Mesenchymal stem cell (in vitro differentiated cells and primary cell): ENCODE data around the gene PKNOX2.

Source experiments
- DNase-seq: peaks from one replicate; pipeline ENCODE4 v3.0.0-alpha.2; 2013
- H2AFZ ChIP-seq: one replicate; pipeline ENCODE4 v1.6.1; 2013; ENCODE audit warnings: low read depth, mild to moderate bottlenecking, control low read depth, inconsistent platforms, low read length, moderate library complexity
- H2AK5ac ChIP-seq: 2 replicates; pipeline ENCODE4 v1.6.1; 2013; ENCODE audit warnings: low read length, moderate library complexity, mild to moderate bottlenecking, inconsistent platforms; ENCODE audit not compliant: severe bottlenecking
- H2BK120ac ChIP-seq: one replicate; pipeline ENCODE4 v1.6.1; 2013; ENCODE audit warnings: low read depth, mild to moderate bottlenecking, inconsistent platforms, low read length, moderate library complexity
- H2BK12ac ChIP-seq, 2 experiments: one replicate each; pipeline ENCODE4 v1.6.1; 2013; ENCODE audit warnings: inconsistent platforms in 2 of 2, low read length in 2 of 2, mild to moderate bottlenecking in 2 of 2, moderate library complexity in 2 of 2, control low read depth in 1 of 2
- H2BK15ac ChIP-seq: one replicate; pipeline ENCODE4 v1.6.1; 2013; ENCODE audit warnings: mild to moderate bottlenecking, low read depth, inconsistent platforms; ENCODE audit not compliant: poor library complexity, severe bottlenecking
- H2BK5ac ChIP-seq: 2 replicates; pipeline ENCODE4 v1.6.1; 2013; ENCODE audit warnings: low read depth, mild to moderate bottlenecking, low read length, control low read depth, inconsistent platforms; ENCODE audit not compliant: poor library complexity, severe bottlenecking
- H3K14ac ChIP-seq, 2 experiments: one replicate each; pipeline ENCODE4 v1.6.1; 2013; ENCODE audit warnings: inconsistent platforms in 2 of 2, low read length in 2 of 2, control low read depth in 1 of 2, mild to moderate bottlenecking in 1 of 2, moderate library complexity in 1 of 2
- H3K18ac ChIP-seq, 2 experiments: one replicate each; pipeline ENCODE4 v1.6.1; 2013; ENCODE audit warnings: inconsistent platforms in 2 of 2, low read length in 2 of 2, control low read depth in 1 of 2, low read depth in 1 of 2, mild to moderate bottlenecking in 1 of 2
- H3K23ac ChIP-seq, 2 experiments: one replicate each; pipeline ENCODE4 v1.6.1; 2013; ENCODE audit warnings: inconsistent platforms in 2 of 2, low read length in 2 of 2, mild to moderate bottlenecking in 2 of 2, moderate library complexity in 2 of 2, control low read depth in 1 of 2
- H3K27ac ChIP-seq: 2 replicates; pipeline ENCODE4 v1.5.1; 2013; ENCODE audit warnings: mild to moderate bottlenecking, moderate library complexity, low read length, control low read depth, inconsistent platforms; ENCODE audit not compliant: poor library complexity, severe bottlenecking
- H3K27me3 ChIP-seq, 2 experiments: 2 replicates each; pipeline versions ENCODE4 v1.6.1 to v1.7.0; 2013; ENCODE audit warnings: low read length in 2 of 2, mild to moderate bottlenecking in 2 of 2, moderate library complexity in 2 of 2, control low read depth in 1 of 2, inconsistent platforms in 1 of 2; ENCODE audit not compliant: control insufficient read depth in 1 of 2, insufficient read depth in 1 of 2
- H3K36me3 ChIP-seq, 2 experiments: 2 replicates each; pipeline versions ENCODE4 v1.6.1 to v1.7.0; 2013; ENCODE audit warnings: low read length in 2 of 2, control low read depth in 1 of 2, inconsistent platforms in 1 of 2, low read depth in 1 of 2, mild to moderate bottlenecking in 1 of 2; ENCODE audit not compliant: insufficient read depth in 2 of 2, control insufficient read depth in 1 of 2
- H3K4ac ChIP-seq, 2 experiments: one replicate each; pipeline ENCODE4 v1.6.1; 2013; ENCODE audit warnings: inconsistent platforms in 2 of 2, low read length in 2 of 2, mild to moderate bottlenecking in 2 of 2, moderate library complexity in 2 of 2, control low read depth in 1 of 2, low read depth in 1 of 2
- H3K4me1 ChIP-seq: 2 replicates; pipeline ENCODE4 v1.6.1; 2013; ENCODE audit warnings: low read depth, low read length, control low read depth; ENCODE audit not compliant: control insufficient read depth, insufficient read depth
- H3K4me2 ChIP-seq: 2 replicates; pipeline ENCODE4 v1.6.1; 2013; ENCODE audit warnings: low read length, mild to moderate bottlenecking, inconsistent platforms; ENCODE audit not compliant: poor library complexity, severe bottlenecking
- H3K4me3 ChIP-seq, 2 experiments: 2 replicates each; pipeline versions ENCODE4 v1.5.1 to v1.7.0; 2013; ENCODE audit warnings: low read length in 2 of 2, mild to moderate bottlenecking in 2 of 2, control low read depth in 1 of 2, low read depth in 1 of 2; ENCODE audit not compliant: insufficient read depth in 1 of 2
- H3K79me1 ChIP-seq: replicated peaks from 2 replicates; pipeline ENCODE4 v1.6.1; 2013; ENCODE audit warnings: mild to moderate bottlenecking, control low read depth, low read length, inconsistent platforms; ENCODE audit not compliant: poor library complexity, severe bottlenecking
- H3K9ac ChIP-seq: 2 replicates; pipeline ENCODE4 v1.7.0; 2013; ENCODE audit warnings: mild to moderate bottlenecking, low read length, moderate library complexity
- H3K9me3 ChIP-seq: 2 replicates; pipeline ENCODE4 v1.7.0; 2013; ENCODE audit warnings: mild to moderate bottlenecking, low read length; ENCODE audit not compliant: control insufficient read depth
- H4K8ac ChIP-seq: one replicate; pipeline ENCODE4 v1.6.1; 2013; ENCODE audit warnings: inconsistent platforms, mild to moderate bottlenecking, low read length, moderate library complexity
- H4K91ac ChIP-seq: one replicate; pipeline ENCODE4 v1.6.1; 2013; ENCODE audit warnings: mild to moderate bottlenecking, low read length, inconsistent platforms
- WGBS: methylation state at CpG from one replicate; pipeline ENCODE4 v1.1.7; 2013; ENCODE audit warnings: mixed read lengths; 5-methylcytosine and 5-hydroxymethylcytosine counted together

PKNOX2 gene

GRCh38 chr11:125375146-125375545, 210.6 kb downstream of the PKNOX2 start:
- peaks cover 0 to 60% of the 10 kb centered on the region in 2 experiments for H3K36me3 ChIP-seq
- H2BK5ac ChIP-seq: no peak overlapping the region
- no peaks in the 10 kb centered on the region for H3K9me3 ChIP-seq
- peaks cover 0 to 72% of the 10 kb centered on the region in 2 experiments for H3K27me3 ChIP-seq
- H2BK120ac ChIP-seq: no peak overlapping the region
- H2BK15ac ChIP-seq: no peak overlapping the region
- H3K9ac ChIP-seq: no peak overlapping the region
- WGBS: 70% methylated on average over 4 of the region's 6 CpGs
- peaks cover 16% of the 10 kb centered on the region for H3K4me1 ChIP-seq
- H3K14ac ChIP-seq: no peak overlapping the region
- H3K79me1 ChIP-seq: peaks cover 27% of the 10 kb centered on the region
- no peak overlapping the region for H4K91ac ChIP-seq
- no peak overlapping the region for H3K4me2 ChIP-seq
- no peak overlapping the region for H2AK5ac ChIP-seq
- H3K18ac ChIP-seq: no peak overlapping the region
- H3K4me3 ChIP-seq: no peak overlapping the region
- H3K27ac ChIP-seq: peak overlapping the region; percentile 34
- H2BK12ac ChIP-seq: no peak overlapping the region
- no peak overlapping the region for H3K23ac ChIP-seq
- H4K8ac ChIP-seq: no peak overlapping the region
- no peak overlapping the region for H3K4ac ChIP-seq
- no peak overlapping the region for H2AFZ ChIP-seq
- no peak for DNase-seq

GRCh38 chr11:125376117-125376516, 211.6 kb downstream of the PKNOX2 start:
- no peak overlapping the region for H3K4me3 ChIP-seq
- no peak overlapping the region for H2BK120ac ChIP-seq
- H2AFZ ChIP-seq: no peak overlapping the region
- DNase-seq: no peak
- no peak overlapping the region for H3K18ac ChIP-seq
- peak overlapping the region; percentile 12 for H2BK15ac ChIP-seq
- no peak overlapping the region for H2BK12ac ChIP-seq
- no peak overlapping the region for H2BK5ac ChIP-seq
- H3K79me1 ChIP-seq: peaks cover 24% of the 10 kb centered on the region
- no peak overlapping the region for H3K4me2 ChIP-seq
- H3K27ac ChIP-seq: no peak overlapping the region
- H3K14ac ChIP-seq: no peak overlapping the region
- 74% methylated on average over 9 of the region's 9 CpGs for WGBS
- no peak overlapping the region for H4K8ac ChIP-seq
- peaks cover 0 to 57% of the 10 kb centered on the region in 2 experiments for H3K36me3 ChIP-seq
- peaks cover 16% of the 10 kb centered on the region for H3K4me1 ChIP-seq
- no peak overlapping the region for H3K9ac ChIP-seq
- peaks cover 0 to 78% of the 10 kb centered on the region in 2 experiments for H3K27me3 ChIP-seq
- no peak overlapping the region for H3K23ac ChIP-seq
- H3K9me3 ChIP-seq: no peaks in the 10 kb centered on the region
- no peak overlapping the region for H4K91ac ChIP-seq
- no peak overlapping the region for H3K4ac ChIP-seq
- no peak overlapping the region for H2AK5ac ChIP-seq

DNA sequence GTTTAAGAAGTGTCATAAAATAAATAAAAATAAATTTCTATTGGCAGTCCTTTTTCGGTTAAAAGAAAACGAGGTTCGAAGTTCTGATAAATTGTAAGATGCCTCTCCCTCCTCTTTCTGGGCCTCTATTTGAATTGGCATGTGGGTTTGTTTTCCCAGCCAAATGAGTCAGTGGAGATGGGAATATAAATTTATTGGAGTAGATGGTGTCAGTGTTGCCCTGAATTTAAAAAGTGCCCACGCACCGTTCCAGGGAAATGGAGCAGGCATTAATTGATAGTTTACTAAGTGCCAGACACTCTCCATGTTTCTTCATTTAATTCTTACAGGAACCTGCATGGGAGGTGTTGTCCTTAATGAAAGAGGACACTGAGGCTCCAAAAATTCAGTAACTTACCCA, 212.3 kb downstream of the PKNOX2 start:
- no peak overlapping the region for H2BK120ac ChIP-seq
- H2AFZ ChIP-seq: no peak overlapping the region
- H3K27ac ChIP-seq: no peak overlapping the region
- WGBS: 92% methylated on average over 3 of the region's 5 CpGs
- no peak for DNase-seq
- peaks cover 0 to 79% of the 10 kb centered on the region in 2 experiments for H3K27me3 ChIP-seq
- no peak overlapping the region for H2BK12ac ChIP-seq
- peaks cover 0 to 57% of the 10 kb centered on the region in 2 experiments for H3K36me3 ChIP-seq
- no peak overlapping the region for H2AK5ac ChIP-seq
- no peak overlapping the region for H3K4me3 ChIP-seq
- H3K9me3 ChIP-seq: no peaks in the 10 kb centered on the region
- no peak overlapping the region for H2BK5ac ChIP-seq
- H4K8ac ChIP-seq: no peak overlapping the region
- H3K14ac ChIP-seq: no peak overlapping the region
- H3K4me2 ChIP-seq: no peak overlapping the region
- H2BK15ac ChIP-seq: no peak overlapping the region
- H3K4ac ChIP-seq: no peak overlapping the region
- H3K23ac ChIP-seq: no peak overlapping the region
- H3K4me1 ChIP-seq: peaks cover 14% of the 10 kb centered on the region
- no peak overlapping the region for H4K91ac ChIP-seq
- no peak overlapping the region for H3K18ac ChIP-seq
- H3K79me1 ChIP-seq: peaks cover 19% of the 10 kb centered on the region
- H3K9ac ChIP-seq: no peak overlapping the region

DNA sequence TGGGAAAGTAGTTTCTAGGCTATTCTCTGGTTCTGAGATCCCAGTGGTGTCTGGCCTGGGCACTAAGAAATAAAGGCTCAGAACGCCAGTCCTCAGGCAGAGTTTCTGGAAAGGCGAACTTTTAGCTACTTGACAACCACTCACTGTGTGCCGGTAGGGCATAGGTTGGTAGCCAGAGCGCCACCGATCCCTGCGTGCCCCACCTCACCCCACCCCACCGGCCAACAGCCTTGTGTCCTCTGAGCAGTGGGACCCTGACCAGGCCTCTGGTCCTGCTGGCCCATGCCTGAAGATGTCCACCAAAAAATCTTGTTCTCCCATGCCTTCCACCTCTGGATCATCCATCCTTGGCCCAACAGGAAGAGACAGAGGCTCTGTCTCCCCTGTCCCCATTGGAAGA, 213.5 kb downstream of the PKNOX2 start:
- Histone ChIP-seq H2BK15ac (no peak overlapping the region), H2AK5ac (no peak overlapping the region), H3K4me2 (no peak overlapping the region), H3K4me3 (no peak overlapping the region), H3K27ac (no peak overlapping the region), H3K79me1 (peaks cover 19% of the 10 kb centered on the region), H3K4me1 (peaks cover 18% of the 10 kb centered on the region), H3K36me3 (peaks cover 0 to 55% of the 10 kb centered on the region in 2 experiments), H2BK12ac (no peak overlapping the region), H4K91ac (no peak overlapping the region), H3K23ac (no peak overlapping the region), H3K14ac (no peak overlapping the region), H4K8ac (no peak overlapping the region), H2AFZ (no peak overlapping the region), H3K9me3 (no peaks in the 10 kb centered on the region), H2BK5ac (no peak overlapping the region), H2BK120ac (no peak overlapping the region), H3K4ac (no peak overlapping the region), H3K9ac (no peak overlapping the region), H3K27me3 (peaks cover 0 to 79% of the 10 kb centered on the region in 2 experiments), H3K18ac (no peak overlapping the region)
- no peak for DNase-seq
- WGBS: 97% methylated on average over 7 of the region's 7 CpGs
